Activated T-helper 1 cell treated with anti-CD3 and anti-CD28 coated beads, Interleukin-12 subunit alpha, Interleukin-12 subunit beta, Interleukin-2, Interleukin-4 antibody, amounts not matched to agents 30 ng/mL and 10 ng/mL and 1 ng/mL, durations not matched to agents 14 hours and 24 hours and 36 hours (primary cell): ENCODE measurements around the gene CHDH. TPM values are rescaled to one million over a fixed set of nuclear protein-coding genes. Genes with fewer than 3 reads are reported as not detected.

Experiments
- DNase-seq: peaks from one replicate; pipeline ENCODE4 v3.0.0; 2021; ENCODE audit warnings: low spot score
- H3K27ac Mint-ChIP-seq: one replicate; pipeline ENCODE4 v1.8.0; 2021; ENCODE audit warnings: mild to moderate bottlenecking, mixed read lengths
- H3K27me3 Mint-ChIP-seq: one replicate; pipeline ENCODE4 v1.8.0; 2022; ENCODE audit warnings: mild to moderate bottlenecking, moderate library complexity, mixed read lengths; ENCODE audit not compliant: insufficient read depth
- H3K36me3 Mint-ChIP-seq: one replicate; pipeline ENCODE4 v1.8.0; 2021; ENCODE audit warnings: low read depth, mixed read lengths
- H3K4me1 Mint-ChIP-seq: one replicate; pipeline ENCODE4 v1.8.0; 2021; ENCODE audit warnings: low read depth, mixed read lengths
- H3K4me3 Mint-ChIP-seq: one replicate; pipeline ENCODE4 v1.8.0; 2021; ENCODE audit warnings: mild to moderate bottlenecking, moderate library complexity, mixed read lengths
- H3K9me3 Mint-ChIP-seq: one replicate; pipeline ENCODE4 v1.8.0; 2021; ENCODE audit warnings: mixed read lengths
- intact Hi-C: fragments of 100-400 bp; cut with micrococcal nuclease; formaldehyde crosslinking; loops from one replicate; pipeline ENCODE4 v1.15.1; 2024
- total RNA-seq: library from RNA; stranded (reverse); gene quantifications from 2 replicates; pipeline ENCODE4 v1.2.3, GENCODE V29; 2022

Gene CHDH
- total RNA-seq, 1 donor from 2014 or later = 0.91 TPM

GRCh38 chr3:53807117-53807810 is 39.0 kb downstream of the CHDH start:
- no peaks in the 10 kb centered on the region for H3K36me3 Mint-ChIP-seq
- H3K27me3 Mint-ChIP-seq = no peaks in the 10 kb centered on the region
- H3K4me3 Mint-ChIP-seq = no peak overlapping the region
- H3K9me3 Mint-ChIP-seq = no peaks in the 10 kb centered on the region
- H3K27ac Mint-ChIP-seq = no peak overlapping the region
- peaks cover 5% of the 10 kb centered on the region for H3K4me1 Mint-ChIP-seq
- DNase-seq = no peak
- intact Hi-C loops = no loop called here

DNA sequence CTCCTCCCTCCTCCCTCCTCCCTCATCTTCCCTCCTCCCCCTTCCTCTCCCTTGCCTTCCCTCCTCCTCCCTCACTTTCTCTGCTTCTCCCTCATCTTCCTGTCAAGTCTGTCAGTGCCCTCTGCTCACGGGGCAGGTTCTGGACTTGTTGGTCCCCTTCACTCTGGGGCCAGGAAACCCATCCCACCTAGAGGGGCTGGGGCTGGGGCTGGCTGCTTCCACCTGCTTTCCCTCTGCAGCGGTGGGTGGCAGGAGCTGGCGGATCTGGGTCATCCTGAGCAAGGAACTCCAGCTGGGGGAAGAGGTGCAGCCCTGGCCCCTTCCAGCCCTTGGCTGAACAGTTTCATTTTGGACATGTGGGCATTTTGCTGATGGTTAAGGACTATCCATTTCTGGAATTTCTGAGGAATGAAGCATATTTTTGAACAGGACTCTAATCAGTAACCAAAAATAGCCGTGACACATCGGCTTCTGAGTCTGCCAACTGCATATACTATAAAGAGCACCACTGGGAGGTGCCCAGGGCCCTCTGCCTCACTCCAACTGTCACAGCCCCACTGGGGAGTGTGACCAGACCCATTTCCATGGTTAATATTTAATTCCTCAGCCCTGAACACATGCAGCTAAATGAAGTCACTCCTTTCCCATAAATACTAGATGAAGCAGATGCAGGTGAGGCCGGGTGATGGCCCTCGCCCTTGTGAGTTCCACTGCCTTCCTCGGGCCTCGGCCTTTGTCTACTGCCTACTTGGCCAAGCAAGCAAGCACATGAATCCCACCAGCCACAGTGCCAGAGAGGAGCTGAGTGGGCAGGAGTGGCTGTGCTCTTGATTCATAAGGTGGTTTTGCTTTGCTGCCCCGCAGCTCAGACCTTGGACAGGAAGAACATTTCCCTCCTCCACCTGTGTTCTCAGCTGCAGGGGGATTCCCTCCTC is 39.8 kb downstream of the CHDH start:
- intact Hi-C loops = no loop called here
- Mint-ChIP-seq H3K27me3 (no peaks in the 10 kb centered on the region), H3K9me3 (no peaks in the 10 kb centered on the region), H3K4me1 (peaks cover 5% of the 10 kb centered on the region), H3K4me3 (no peak overlapping the region), H3K36me3 (no peaks in the 10 kb centered on the region), H3K27ac (no peak overlapping the region)
- no peak for DNase-seq

GRCh38 chr3:53805463-53806159 is 40.6 kb downstream of the CHDH start:
- peaks cover 5% of the 10 kb centered on the region for H3K4me1 Mint-ChIP-seq
- H3K4me3 Mint-ChIP-seq = no peak overlapping the region
- H3K27ac Mint-ChIP-seq = no peak overlapping the region
- intact Hi-C loops = no loop called here
- no peak for DNase-seq
- no peaks in the 10 kb centered on the region for H3K9me3 Mint-ChIP-seq
- no peaks in the 10 kb centered on the region for H3K27me3 Mint-ChIP-seq
- no peaks in the 10 kb centered on the region for H3K36me3 Mint-ChIP-seq

DNA sequence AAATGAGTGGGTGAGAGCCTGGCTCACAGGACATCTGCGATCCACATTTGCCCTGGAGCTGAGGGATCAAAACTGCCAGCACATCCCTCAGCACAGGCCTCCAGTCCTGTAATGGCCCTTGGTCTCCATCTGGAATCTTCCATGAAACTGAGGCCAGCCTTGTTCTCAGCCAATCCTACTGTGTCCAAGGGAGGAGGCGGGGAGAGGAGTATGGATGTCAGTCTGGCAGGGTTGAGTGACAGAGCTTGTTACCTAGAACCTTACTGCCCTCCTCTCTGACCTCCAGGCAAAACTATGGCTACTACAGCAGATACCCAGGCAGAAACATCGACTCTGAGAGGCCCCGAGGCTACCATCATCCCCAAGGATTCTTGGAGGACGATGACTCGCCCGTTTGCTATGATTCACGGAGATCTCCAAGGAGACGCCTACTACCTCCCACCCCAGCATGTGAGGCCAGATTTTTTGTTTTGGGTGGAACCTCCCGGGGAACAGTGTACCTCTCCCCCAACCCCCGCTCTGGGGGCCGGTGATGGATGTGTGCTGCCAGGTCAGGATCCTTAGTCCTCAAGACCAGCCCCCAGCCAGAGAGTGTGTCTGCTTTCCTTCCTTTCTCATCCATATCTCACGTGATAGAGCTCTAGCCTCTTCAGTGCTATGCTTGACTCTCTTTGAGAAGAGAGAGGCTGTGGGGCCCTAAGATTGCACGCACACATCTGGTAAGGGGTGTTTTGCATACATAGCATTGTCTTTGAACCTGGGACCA is 41.3 kb downstream of the CHDH start:
- Mint-ChIP-seq H3K4me1 (peaks cover 5% of the 10 kb centered on the region), H3K27ac (no peak overlapping the region), H3K27me3 (no peaks in the 10 kb centered on the region), H3K9me3 (no peaks in the 10 kb centered on the region), H3K4me3 (no peak overlapping the region), H3K36me3 (no peaks in the 10 kb centered on the region)
- intact Hi-C loops = no loop called here
- DNase-seq = no peak

GRCh38 chr3:53803816-53804695 is 42.2 kb downstream of the CHDH start:
- H3K4me3 Mint-ChIP-seq = no peak overlapping the region
- no peak overlapping the region for H3K27ac Mint-ChIP-seq
- no peak for DNase-seq
- intact Hi-C loops = no loop called here
- H3K9me3 Mint-ChIP-seq = no peaks in the 10 kb centered on the region
- H3K36me3 Mint-ChIP-seq = no peaks in the 10 kb centered on the region
- peaks cover 5% of the 10 kb centered on the region for H3K4me1 Mint-ChIP-seq
- H3K27me3 Mint-ChIP-seq = no peaks in the 10 kb centered on the region

GRCh38 chr3:53803124-53803815 is 42.9 kb downstream of the CHDH start:
- no peak for DNase-seq
- Mint-ChIP-seq H3K4me1 (peaks cover 5% of the 10 kb centered on the region), H3K4me3 (no peak overlapping the region), H3K36me3 (no peaks in the 10 kb centered on the region), H3K27me3 (peaks cover 3% of the 10 kb centered on the region), H3K9me3 (no peaks in the 10 kb centered on the region), H3K27ac (no peak overlapping the region)
- intact Hi-C loops = no loop called here

DNA sequence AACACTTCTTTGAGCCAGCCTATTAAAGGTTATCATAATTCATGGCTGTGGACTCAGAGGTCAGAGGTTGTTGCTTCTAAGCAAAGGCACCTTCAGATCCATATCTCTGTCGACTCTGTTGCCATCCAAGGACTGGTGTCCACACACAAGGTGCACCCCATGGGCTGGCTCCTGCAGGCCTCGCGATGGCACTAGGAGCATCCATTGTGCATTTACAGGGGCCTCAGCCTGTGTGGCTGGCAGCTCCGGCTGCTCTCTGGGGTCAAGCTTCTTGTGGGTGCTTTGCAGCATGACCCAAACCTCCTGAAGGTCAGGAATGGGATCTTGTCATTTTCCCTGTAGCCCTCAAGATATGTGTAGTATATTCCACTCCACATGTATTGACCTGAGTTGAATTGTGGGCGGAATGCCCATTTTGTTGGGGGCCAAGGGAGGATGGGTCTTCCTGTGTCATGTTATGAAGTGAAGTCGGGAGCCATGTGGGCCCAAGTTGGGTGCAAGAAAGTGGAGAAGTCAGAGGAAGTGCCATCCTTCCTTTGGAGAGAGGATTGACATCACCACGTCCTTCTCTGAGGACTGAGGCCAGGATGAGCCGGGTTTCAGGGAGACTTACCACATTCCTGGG is 43.9 kb downstream of the CHDH start:
- Mint-ChIP-seq H3K9me3 (no peaks in the 10 kb centered on the region), H3K36me3 (no peaks in the 10 kb centered on the region), H3K27me3 (peaks cover 5% of the 10 kb centered on the region), H3K4me3 (no peak overlapping the region), H3K27ac (no peak overlapping the region), H3K4me1 (peaks cover 5% of the 10 kb centered on the region)
- intact Hi-C loops = no loop called here
- DNase-seq = no peak

GRCh38 chr3:53801319-53801718 is 44.9 kb downstream of the CHDH start:
- H3K36me3 Mint-ChIP-seq = no peaks in the 10 kb centered on the region
- H3K9me3 Mint-ChIP-seq = no peaks in the 10 kb centered on the region
- H3K4me1 Mint-ChIP-seq = no peaks in the 10 kb centered on the region
- no peak overlapping the region for H3K4me3 Mint-ChIP-seq
- H3K27ac Mint-ChIP-seq = no peak overlapping the region
- H3K27me3 Mint-ChIP-seq = peaks cover 6% of the 10 kb centered on the region
- no peak for DNase-seq
- intact Hi-C loops = no loop called here

DNA sequence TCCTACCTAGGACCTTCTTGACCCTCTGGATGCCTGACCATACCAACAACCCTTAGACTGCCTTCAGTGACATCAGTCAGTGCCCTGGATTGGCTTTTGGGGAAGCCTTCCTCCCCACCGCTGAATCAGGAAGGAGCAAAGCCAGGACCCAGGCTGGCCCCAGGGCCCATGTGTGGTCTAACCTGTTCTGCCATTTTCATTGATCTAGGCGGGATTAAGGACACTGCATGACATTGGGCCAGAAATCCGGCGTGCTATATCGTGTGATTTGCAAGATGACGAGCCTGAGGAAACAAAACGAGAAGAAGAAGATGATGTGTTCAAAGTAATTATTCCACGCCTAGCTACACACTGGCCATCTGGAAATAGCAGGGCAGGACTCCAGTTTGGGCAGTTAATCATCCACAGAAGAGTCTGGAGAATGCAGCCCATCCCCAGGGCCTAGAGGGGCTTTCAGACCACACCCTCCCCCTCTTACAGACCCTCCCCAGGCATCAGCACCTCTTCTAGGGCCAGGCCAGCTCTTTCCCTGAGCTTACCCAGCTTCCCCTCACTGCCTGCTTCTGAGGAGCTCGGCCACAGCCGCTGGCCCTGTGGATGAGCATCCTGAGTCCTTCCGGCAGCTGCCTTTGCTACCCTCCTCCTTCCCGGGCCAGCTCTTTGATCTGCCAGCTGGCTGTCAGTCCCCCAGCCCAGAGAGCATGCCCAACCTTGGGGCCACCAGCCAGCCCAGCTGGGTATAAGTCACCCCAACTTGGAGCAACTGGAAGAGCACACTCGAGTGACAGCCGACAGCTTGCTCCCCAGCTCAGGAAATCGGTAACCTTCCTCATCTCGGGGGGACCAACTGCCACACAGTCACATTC is 45.9 kb downstream of the CHDH start:
- Mint-ChIP-seq H3K9me3 (no peaks in the 10 kb centered on the region), H3K27ac (no peak overlapping the region), H3K27me3 (peaks cover 9% of the 10 kb centered on the region), H3K36me3 (no peaks in the 10 kb centered on the region), H3K4me3 (no peak overlapping the region), H3K4me1 (no peaks in the 10 kb centered on the region)
- DNase-seq = no peak
- intact Hi-C loops = no loop called here

DNA sequence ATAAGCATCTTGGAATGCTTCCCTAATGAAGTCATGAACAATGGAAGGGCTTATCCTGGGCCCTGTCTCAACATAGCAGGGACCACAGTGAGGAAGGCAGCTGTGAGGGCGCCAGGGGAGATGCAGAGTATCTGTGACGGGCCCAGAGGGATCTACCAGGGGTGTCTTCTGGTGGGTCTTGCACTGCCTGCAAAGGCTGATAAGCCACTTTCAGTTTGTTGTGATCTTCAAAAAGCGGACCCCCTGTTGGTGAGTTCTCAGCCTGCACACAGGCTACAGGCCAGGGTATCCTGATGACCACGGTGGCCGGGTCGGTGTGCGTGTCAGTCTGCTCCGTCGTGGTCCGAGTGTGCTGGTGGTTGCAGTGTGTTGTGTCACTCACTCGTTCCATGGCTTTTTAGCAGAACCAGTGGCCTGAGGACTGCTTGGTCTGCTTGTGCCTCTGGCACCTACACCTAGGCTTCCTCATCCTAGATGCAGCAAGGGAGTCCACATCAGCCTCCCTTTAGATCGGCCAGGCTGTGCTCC is 46.8 kb downstream of the CHDH start:
- Mint-ChIP-seq H3K9me3 (no peaks in the 10 kb centered on the region), H3K27ac (no peak overlapping the region), H3K36me3 (no peaks in the 10 kb centered on the region), H3K4me3 (no peak overlapping the region), H3K27me3 (peaks cover 14% of the 10 kb centered on the region), H3K4me1 (no peaks in the 10 kb centered on the region)
- no peak for DNase-seq
- intact Hi-C loops = no loop called here
